ENCODE data around the gene VGLL4. TPM values are rescaled to one million over a fixed set of nuclear protein-coding genes. Genes with fewer than 3 reads are reported as not detected.

VGLL4 gene
- total RNA-seq, 1 experiment from 2014 or later, result 42.1 TPM

- no peak overlapping the region for H3K27ac ChIP-seq (ENCODE audit: insufficient read length, low read depth, low read length)
- no peak overlapping the region; the same call in 1 of the 2 replicates for H3K4ac ChIP-seq (ENCODE audit: low read depth, low read length)
- H2BK15ac ChIP-seq (ENCODE audit: low read depth, low read length), result no peak overlapping the region
- no peak overlapping the region for H2BK20ac ChIP-seq (ENCODE audit: low read depth, low read length, poor library complexity, severe bottlenecking)
- Mint-ChIP-seq H3K9me3 (no peaks in the 10 kb centered on the region), H3K4me3 (no peak overlapping the region), H3K27me3 (ENCODE audit: low read depth) (no peaks in the 10 kb centered on the region), H3K4me1 (peaks cover 79 to 86% of the 10 kb centered on the region in 2 experiments), H3K27ac (peak overlapping the region in 2 of 3 experiments; percentile 28 to 63; a peak in 5 of 7 replicates), H3K36me3 (ENCODE audit: insufficient read depth in 1 of 3, low read depth in 3 of 3) (no peaks in the 10 kb centered on the region; a peak in 2 of 7 replicates)
- H3K18ac ChIP-seq (ENCODE audit: insufficient read length, low read depth, low read length), result no peak overlapping the region
- no peak overlapping the region for H3K14ac ChIP-seq (ENCODE audit: insufficient read depth, low read length)
- no peaks in the 10 kb centered on the region for H3K23me2 ChIP-seq (ENCODE audit: insufficient read length, low read depth, low read length, poor library complexity, severe bottlenecking)
- no peak overlapping the region for H3T11ph ChIP-seq (ENCODE audit: low read length)
- H3K79me1 ChIP-seq (ENCODE audit: insufficient read depth, low read depth, low read length, poor library complexity, severe bottlenecking), result peaks cover 10% of the 10 kb centered on the region
- no peak overlapping the region for H4K91ac ChIP-seq (ENCODE audit: insufficient read length, low read depth, low read length)
- H3K4me2 ChIP-seq (ENCODE audit: insufficient read depth, insufficient read length, low read length), result no peak overlapping the region
- no peak overlapping the region for H2BK120ac ChIP-seq (ENCODE audit: low read depth, low read length, poor library complexity, severe bottlenecking)
- peaks cover 7% of the 10 kb centered on the region; the same call in 1 of the 2 replicates for H3K4me1 ChIP-seq (ENCODE audit: insufficient read depth, low read length)
- no peak overlapping the region for H2BK5ac ChIP-seq (ENCODE audit: insufficient read length, low read length)
- no peaks in the 10 kb centered on the region for H4K20me1 ChIP-seq (ENCODE audit: control insufficient read depth, insufficient read depth, insufficient read length)
- no peak for DNase-seq
- H2AK5ac ChIP-seq (ENCODE audit: insufficient read length, low read length), result no peak overlapping the region
- no peaks in the 10 kb centered on the region for H3K9me3 ChIP-seq (ENCODE audit: control insufficient read depth, low read depth, low read length)
- peaks cover 15% of the 10 kb centered on the region; the same call in 1 of the 2 replicates for H3K79me2 ChIP-seq (ENCODE audit: insufficient read depth, low read length)
- no peak overlapping the region for H2AFZ ChIP-seq (ENCODE audit: low read length)
- H2BK12ac ChIP-seq (ENCODE audit: insufficient read length, low read depth, low read length), result no peak overlapping the region
- TF ChIP-seq, protein P1, sequence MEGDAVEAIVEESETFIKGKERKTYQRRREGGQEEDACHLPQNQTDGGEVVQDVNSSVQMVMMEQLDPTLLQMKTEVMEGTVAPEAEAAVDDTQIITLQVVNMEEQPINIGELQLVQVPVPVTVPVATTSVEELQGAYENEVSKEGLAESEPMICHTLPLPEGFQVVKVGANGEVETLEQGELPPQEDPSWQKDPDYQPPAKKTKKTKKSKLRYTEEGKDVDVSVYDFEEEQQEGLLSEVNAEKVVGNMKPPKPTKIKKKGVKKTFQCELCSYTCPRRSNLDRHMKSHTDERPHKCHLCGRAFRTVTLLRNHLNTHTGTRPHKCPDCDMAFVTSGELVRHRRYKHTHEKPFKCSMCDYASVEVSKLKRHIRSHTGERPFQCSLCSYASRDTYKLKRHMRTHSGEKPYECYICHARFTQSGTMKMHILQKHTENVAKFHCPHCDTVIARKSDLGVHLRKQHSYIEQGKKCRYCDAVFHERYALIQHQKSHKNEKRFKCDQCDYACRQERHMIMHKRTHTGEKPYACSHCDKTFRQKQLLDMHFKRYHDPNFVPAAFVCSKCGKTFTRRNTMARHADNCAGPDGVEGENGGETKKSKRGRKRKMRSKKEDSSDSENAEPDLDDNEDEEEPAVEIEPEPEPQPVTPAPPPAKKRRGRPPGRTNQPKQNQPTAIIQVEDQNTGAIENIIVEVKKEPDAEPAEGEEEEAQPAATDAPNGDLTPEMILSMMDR (conservative IDR thresholded peaks at IDR 0.05), result no peak
- H3K9ac ChIP-seq (ENCODE audit: extremely low read depth, insufficient read length, low read length), result no peak overlapping the region
- H3K27me3 ChIP-seq (ENCODE audit: insufficient read depth, low read length), result no peaks in the 10 kb centered on the region
- no peak overlapping the region for H4K5ac ChIP-seq (ENCODE audit: insufficient read length, low read depth, low read length)
- no CpG with 5 or more reads among the region's 19 CpGs for WGBS (ENCODE audit: extremely low coverage, insufficient read length, low lambda C conversion rate)
- no peak overlapping the region for H3K23ac ChIP-seq (ENCODE audit: insufficient read length, low read depth, low read length)
- no peak overlapping the region for H3K56ac ChIP-seq (ENCODE audit: insufficient read length, low read depth, low read length)
- no peak overlapping the region for H4K8ac ChIP-seq (replicated peaks; ENCODE audit: insufficient read length, low read depth, low read length)
These were observed 29.7 kb downstream of the VGLL4 start for GRCh38 chr3:11613851-11614487.

Data from H9 (cell line).